ENCODE results near the gene HOXA4.

The HOXA4 gene

GRCh38 chr7:27148756-27149641, 18.4 kb upstream of the HOXA4 start:
- no peak overlapping the region for H3K4me3 Mint-ChIP-seq
- ATAC-seq (no peak), DNase-seq (no peak)
- no peaks in the 10 kb centered on the region for H3K9me3 Mint-ChIP-seq
- H3K27me3 Mint-ChIP-seq, result peaks cover 82% of the 10 kb centered on the region
- peaks cover 25% of the 10 kb centered on the region for H3K4me1 Mint-ChIP-seq
- H3K36me3 Mint-ChIP-seq (ENCODE audit: low read depth), result no peaks in the 10 kb centered on the region
- H3K27ac Mint-ChIP-seq, result no peak overlapping the region

GRCh38 chr7:27148031-27148755, 17.6 kb upstream of the HOXA4 start:
- H3K4me3 Mint-ChIP-seq, result peak overlapping the region; percentile 26
- H3K4me1 Mint-ChIP-seq, result peaks cover 25% of the 10 kb centered on the region
- no peaks in the 10 kb centered on the region for H3K9me3 Mint-ChIP-seq
- ATAC-seq, result no peak
- no peak overlapping the region for H3K27ac Mint-ChIP-seq
- H3K27me3 Mint-ChIP-seq, result peaks cover 75% of the 10 kb centered on the region
- no peaks in the 10 kb centered on the region for H3K36me3 Mint-ChIP-seq (ENCODE audit: low read depth)
- DNase-seq, result no peak

- Mint-ChIP-seq H3K4me1 (peaks cover 27% of the 10 kb centered on the region), H3K36me3 (ENCODE audit: low read depth) (no peaks in the 10 kb centered on the region), H3K4me3 (peak within 1 kb of the TSS; percentile 26), H3K27ac (no peak within 1 kb of the TSS), H3K27me3 (peaks cover 74% of the 10 kb centered on the region), H3K9me3 (no peaks in the 10 kb centered on the region)
- ATAC-seq, result no peak
- no peak for DNase-seq
Measured at GRCh38 chr7:27147199-27148030, 16.9 kb upstream of the HOXA4 start, which contains the start of gene HOXA6. Gene HOXA6 (minus strand): TSS chr7:27147774. CDS start chr7:27147749, 25 bp downstream.

- H3K27ac Mint-ChIP-seq, result no peak overlapping the region
- no peak overlapping the region for H3K4me3 Mint-ChIP-seq
- peaks cover 21% of the 10 kb centered on the region for H3K4me1 Mint-ChIP-seq
Measured at GRCh38 chr7:27146491-27147198, 16.1 kb upstream of the HOXA4 start.

GRCh38 chr7:27145914-27146412, 15.4 kb upstream of the HOXA4 start:
- no peak overlapping the region for H3K4me3 Mint-ChIP-seq
- ATAC-seq (no peak), DNase-seq (no peak)
- no peak overlapping the region for H3K27ac Mint-ChIP-seq
- H3K4me1 Mint-ChIP-seq, result peaks cover 14% of the 10 kb centered on the region
- no peaks in the 10 kb centered on the region for H3K36me3 Mint-ChIP-seq (ENCODE audit: low read depth)
- H3K9me3 Mint-ChIP-seq, result no peaks in the 10 kb centered on the region
- peaks cover 63% of the 10 kb centered on the region for H3K27me3 Mint-ChIP-seq

More at GRCh38 chr7:27146491-27147198, 16.1 kb upstream of the HOXA4 start:
- H3K36me3 Mint-ChIP-seq (ENCODE audit: low read depth), result no peaks in the 10 kb centered on the region
- ATAC-seq, result no peak
- no peaks in the 10 kb centered on the region for H3K9me3 Mint-ChIP-seq
- no peak for DNase-seq
- H3K27me3 Mint-ChIP-seq, result peaks cover 67% of the 10 kb centered on the region

- H3K27me3 Mint-ChIP-seq, result peaks cover 59% of the 10 kb centered on the region
Measured at GRCh38 chr7:27145165-27145913, 14.8 kb upstream of the HOXA4 start.

GRCh38 chr7:27144781-27145164, 14.2 kb upstream of the HOXA4 start:
- Mint-ChIP-seq H3K4me1 (peaks cover 8% of the 10 kb centered on the region), H3K27ac (no peak overlapping the region), H3K4me3 (no peak overlapping the region), H3K9me3 (no peaks in the 10 kb centered on the region), H3K27me3 (peaks cover 54% of the 10 kb centered on the region), H3K36me3 (ENCODE audit: low read depth) (no peaks in the 10 kb centered on the region)
- DNase-seq (no peak), ATAC-seq (no peak)

More at GRCh38 chr7:27145165-27145913, 14.8 kb upstream of the HOXA4 start:
- no peak for ATAC-seq
- Mint-ChIP-seq H3K27ac (no peak overlapping the region), H3K36me3 (ENCODE audit: low read depth) (no peaks in the 10 kb centered on the region), H3K4me3 (no peak overlapping the region), H3K4me1 (peaks cover 10% of the 10 kb centered on the region), H3K9me3 (no peaks in the 10 kb centered on the region)
- no peak for DNase-seq

GRCh38 chr7:27143950-27144780, 13.6 kb upstream of the HOXA4 start:
- DNase-seq, result no peak
- H3K4me1 Mint-ChIP-seq, result peaks cover 8% of the 10 kb centered on the region
- no peak overlapping the region for H3K4me3 Mint-ChIP-seq
- H3K27ac Mint-ChIP-seq, result no peak overlapping the region
- peaks cover 48% of the 10 kb centered on the region for H3K27me3 Mint-ChIP-seq
- no peaks in the 10 kb centered on the region for H3K36me3 Mint-ChIP-seq (ENCODE audit: low read depth)
- H3K9me3 Mint-ChIP-seq, result no peaks in the 10 kb centered on the region
- ATAC-seq, result no peak

- H3K9me3 Mint-ChIP-seq, result no peaks in the 10 kb centered on the region
- peaks cover 5% of the 10 kb centered on the region for H3K4me1 Mint-ChIP-seq
- ATAC-seq (no peak), DNase-seq (no peak)
- no peak within 1 kb of the TSS for H3K27ac Mint-ChIP-seq
- no peak within 1 kb of the TSS for H3K4me3 Mint-ChIP-seq
- H3K27me3 Mint-ChIP-seq, result peaks cover 47% of the 10 kb centered on the region
- no peaks in the 10 kb centered on the region for H3K36me3 Mint-ChIP-seq (ENCODE audit: low read depth)
Measured at GRCh38 chr7:27143023-27143949, 12.7 kb upstream of the HOXA4 start, which contains the start of gene HOXA5. Gene HOXA5 (minus strand): TSS chr7:27143681. CDS start chr7:27143607, 74 bp downstream.

GRCh38 chr7:27142580-27143022, 12.0 kb upstream of the HOXA4 start:
- Mint-ChIP-seq H3K4me3 (no peak overlapping the region), H3K4me1 (peaks cover 2% of the 10 kb centered on the region), H3K9me3 (no peaks in the 10 kb centered on the region), H3K27ac (no peak overlapping the region), H3K27me3 (peaks cover 50% of the 10 kb centered on the region), H3K36me3 (ENCODE audit: low read depth) (no peaks in the 10 kb centered on the region)
- no peak for DNase-seq
- ATAC-seq, result no peak

- Mint-ChIP-seq H3K4me1 (peaks cover 4% of the 10 kb centered on the region), H3K27me3 (peaks cover 49% of the 10 kb centered on the region)
Measured at GRCh38 chr7:27141923-27142579, 11.5 kb upstream of the HOXA4 start.

More at GRCh38 chr7:27141923-27142579, 11.5 kb upstream of the HOXA4 start:
- H3K36me3 Mint-ChIP-seq (ENCODE audit: low read depth), result no peaks in the 10 kb centered on the region
- ATAC-seq (no peak), DNase-seq (no peak)
- no peaks in the 10 kb centered on the region for H3K9me3 Mint-ChIP-seq
- H3K27ac Mint-ChIP-seq, result no peak overlapping the region
- H3K4me3 Mint-ChIP-seq, result no peak overlapping the region
